Stimulated activated CD8-positive, alpha-beta memory T cell treated with anti-CD3 and anti-CD28 coated beads, Interleukin-4, amount 100 ng/mL, for 1 hour (primary cell): ENCODE data around the gene ARVCF.

Experiments
- DNase-seq, 2 donors: peaks; one replicate each; pipeline ENCODE4 v3.0.0-alpha.2; 2020; ENCODE audit warnings: low read depth in 2 of 2, low spot score in 1 of 2

The ARVCF gene

DNA sequence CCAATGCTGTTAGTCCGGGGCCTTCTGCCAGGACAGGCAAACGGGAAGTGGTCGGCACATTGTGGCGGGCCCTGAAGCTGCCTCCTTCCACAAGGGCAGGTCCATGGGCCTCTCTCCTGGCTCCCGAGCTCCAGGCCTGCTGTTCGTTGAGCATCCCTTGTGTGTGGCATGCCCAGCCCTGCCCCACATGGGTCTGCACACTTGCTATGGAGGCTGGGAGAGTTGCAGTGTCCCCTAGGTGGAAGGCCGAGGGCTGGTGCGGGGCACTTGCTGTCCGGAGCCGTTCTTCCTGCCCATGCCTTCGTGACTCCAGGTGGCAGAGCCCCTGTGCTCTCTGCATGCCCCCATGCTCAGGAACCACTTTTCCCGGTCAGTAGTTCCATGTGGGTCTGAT is 37.4 kb upstream of the ARVCF start:
- DNase-seq, result no peak

DNA sequence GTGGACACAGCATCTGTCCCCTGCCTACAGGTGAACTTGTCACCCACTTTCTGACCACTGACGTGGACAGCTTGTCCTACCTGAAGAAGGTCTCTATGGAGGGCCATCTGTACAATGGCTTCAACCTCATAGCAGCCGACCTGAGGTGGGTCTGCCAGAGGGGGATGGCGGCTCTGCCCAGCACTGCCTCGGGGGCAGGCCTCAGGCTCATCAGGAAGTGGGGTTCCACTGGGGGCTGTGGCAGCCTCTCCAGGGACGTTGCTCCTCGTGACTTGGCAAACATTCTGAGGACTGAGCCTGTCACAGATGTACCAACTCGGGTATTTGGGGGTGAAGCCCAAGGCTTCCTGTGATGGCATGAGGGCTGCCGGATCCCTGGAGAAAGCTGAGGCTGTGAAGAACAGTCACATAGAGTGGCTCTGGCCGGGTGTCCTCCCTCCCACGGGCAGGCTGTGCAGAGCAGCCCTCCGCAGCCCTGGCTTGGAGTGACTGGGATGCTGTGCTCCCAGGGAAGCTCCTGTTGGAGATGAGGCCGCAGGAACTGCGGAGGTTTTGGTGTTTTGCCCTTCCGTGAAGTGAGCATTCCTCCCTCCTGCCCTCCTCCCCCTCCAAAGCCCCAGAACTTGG is 36.9 kb upstream of the ARVCF start:
- no peak for DNase-seq

DNA sequence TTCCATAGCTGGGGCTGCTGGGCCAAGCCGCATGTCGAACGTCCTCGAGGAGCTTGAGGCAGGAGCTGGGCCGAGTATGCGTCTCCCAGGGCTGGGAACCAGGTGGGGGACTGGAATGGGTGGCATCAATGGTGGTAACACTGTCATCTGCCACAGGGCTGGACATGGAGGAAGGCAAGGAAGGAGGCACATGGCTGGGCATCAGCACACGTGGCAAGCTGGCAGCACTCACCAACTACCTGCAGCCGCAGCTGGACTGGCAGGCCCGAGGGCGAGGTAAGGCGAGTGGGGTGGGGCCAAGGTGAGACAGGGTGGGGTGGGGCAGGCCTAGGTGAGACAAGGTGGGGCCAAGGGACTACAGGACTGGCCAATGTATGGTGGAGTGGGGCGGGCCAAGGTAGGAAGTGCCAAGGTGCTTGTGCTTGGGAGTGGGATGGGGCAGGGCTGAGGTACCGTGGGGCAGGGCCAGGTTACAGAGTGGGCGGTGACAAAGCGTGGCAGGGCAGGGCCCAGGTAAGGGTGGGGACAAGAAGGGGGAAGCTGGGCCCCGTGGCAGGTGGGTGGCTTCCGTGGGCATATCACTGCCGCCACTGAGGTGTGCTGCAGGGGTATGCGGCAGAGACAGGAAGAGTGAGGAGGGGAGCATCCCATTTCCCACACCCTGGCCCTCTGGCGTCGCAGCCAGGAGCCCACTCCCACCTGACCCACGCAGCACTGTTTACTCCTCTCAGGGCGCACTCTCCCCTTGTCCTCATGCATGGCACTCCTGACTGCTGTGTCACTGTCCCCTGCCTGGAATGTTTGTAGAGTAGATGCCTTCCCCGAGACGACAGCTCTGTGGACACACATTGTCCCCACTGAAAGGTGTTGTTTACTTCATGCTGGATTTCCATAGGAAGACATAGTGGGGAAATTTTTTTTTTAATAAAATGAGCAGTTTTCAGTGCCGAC is 36.0 kb upstream of the ARVCF start:
- DNase-seq, result no peak

DNA sequence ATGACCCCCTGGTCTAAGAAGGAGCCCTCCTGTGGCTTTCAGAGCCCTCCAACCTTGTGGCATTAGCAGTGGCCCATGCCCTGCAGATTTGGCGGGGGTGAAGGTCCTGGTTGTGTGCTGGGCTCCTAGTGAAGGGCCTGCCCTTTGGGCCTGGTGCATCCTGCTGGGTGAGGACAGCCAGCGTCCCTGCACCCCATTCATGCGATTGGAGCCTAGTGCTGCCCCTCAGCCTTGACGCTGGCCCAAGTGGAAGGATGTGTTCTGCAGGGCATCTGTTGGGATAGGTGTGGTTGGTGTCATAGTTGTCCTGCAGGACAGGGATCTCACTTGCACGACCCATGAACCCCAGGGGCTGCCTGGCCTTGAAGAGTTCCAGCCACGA is 35.3 kb upstream of the ARVCF start:
- DNase-seq, result no peak

DNA sequence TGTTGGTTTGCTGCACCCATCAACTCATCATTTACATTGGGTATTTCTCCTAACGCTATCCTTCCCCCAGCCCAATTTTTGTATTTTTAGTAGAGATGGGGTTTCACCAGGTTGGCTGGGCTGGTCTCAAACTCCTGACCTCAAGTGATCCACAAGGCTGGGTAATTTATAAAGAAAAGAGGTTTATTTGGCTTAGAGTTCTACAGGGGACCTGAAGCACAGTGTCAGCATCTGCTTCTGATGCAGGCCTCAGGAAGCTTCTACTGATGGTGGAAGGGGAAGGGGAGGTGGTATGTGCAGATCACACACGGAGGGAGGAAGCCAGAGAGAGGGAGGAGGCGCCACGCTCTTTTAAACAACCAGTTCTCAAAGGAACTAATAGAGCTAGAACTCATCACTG is 30.1 kb upstream of the ARVCF start:
- DNase-seq, result no peak

DNA sequence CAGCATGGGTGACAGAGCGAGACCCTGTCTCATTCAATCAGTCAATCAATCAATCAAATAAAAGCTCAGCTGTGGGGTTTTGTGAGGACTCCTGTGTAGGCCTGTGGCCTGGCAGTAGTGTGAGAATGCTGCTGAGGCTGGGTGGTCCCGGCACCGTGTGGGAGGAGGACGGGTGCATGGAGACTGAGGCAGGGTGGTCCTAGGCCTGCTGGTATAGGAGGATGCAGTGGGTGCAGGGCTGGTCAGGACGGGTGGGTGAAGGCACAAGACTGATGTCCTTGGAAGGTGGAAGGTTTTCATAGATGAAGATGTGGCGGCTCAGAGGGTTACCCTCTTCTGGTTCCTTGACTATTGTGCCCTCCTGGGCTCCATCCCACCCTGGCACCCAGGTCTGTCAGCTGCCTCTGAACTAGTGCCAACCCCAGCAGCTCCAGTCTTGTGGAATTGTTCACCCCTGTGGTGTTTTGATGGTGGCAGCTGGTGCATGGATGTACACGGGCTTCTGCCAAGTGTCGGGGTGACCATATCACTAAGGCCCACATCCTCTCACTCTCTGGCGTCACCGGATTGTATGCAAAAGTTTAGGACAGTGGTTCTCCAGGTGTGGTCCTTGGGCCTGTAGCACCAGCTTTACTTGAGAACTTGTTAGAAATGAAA is 28.0 kb upstream of the ARVCF start:
- no peak for DNase-seq

DNA sequence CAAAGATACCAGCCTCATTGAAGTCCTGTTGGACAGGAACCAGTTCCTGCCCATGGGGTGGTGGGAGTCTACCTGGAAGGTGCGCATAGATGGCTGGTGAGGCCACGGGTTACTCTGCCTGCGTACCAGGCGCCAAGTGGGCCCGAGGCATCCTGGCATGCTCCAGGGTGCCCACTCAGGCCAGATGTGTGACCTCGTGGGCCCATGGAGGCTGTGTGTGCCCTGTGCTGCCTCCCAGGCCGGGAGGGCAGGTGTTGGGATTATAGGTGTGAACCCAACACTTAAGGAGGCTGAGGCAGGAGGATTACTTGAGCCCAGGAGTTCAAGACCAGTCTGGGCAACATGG is 27.3 kb upstream of the ARVCF start:
- DNase-seq, result no peak

DNA sequence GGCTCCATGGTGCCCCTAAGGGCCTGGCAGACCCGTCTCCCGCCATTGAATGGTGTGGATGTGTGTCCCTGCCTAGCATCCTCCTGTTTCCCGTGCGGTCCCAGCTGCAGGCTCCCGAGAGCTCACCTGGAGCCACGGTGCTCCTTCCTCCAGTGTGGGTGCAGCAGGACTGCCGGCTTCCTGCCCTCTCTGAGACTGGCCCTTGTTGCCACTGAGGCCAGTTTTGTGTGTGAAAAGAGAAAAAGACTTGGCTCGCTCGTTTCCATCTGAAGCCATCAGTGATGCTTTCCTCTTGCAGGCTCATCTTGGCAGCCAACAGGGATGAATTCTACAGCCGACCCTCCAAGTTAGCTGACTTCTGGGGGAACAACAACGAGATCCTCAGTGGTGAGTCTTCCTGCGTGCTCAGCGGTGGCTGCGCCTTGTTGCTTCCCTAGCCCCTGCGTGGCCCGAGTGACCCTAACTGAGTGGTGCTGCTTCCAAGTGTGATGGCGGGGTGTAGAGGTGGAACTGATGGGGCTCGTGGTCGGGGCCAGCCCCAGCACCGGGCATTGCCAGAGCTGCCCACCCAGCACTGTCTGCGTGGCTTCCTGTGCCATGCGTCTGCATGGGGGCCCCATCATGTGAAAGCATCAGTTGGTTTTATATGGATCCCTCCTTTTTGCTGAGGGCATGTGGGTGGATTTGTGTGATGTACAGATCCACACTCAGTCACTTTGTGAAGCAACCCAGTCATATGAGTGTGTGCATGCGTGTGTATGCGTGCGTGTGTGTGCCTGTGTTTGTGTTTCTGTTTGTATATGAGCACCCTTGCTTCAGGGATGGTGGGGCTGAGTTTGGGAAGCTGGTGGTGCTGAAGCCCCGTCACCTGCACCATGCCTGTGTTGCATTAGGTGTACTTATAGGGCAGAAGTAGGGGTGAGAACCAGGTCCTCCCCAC is 26.7 kb upstream of the ARVCF start:
- no peak for DNase-seq

DNA sequence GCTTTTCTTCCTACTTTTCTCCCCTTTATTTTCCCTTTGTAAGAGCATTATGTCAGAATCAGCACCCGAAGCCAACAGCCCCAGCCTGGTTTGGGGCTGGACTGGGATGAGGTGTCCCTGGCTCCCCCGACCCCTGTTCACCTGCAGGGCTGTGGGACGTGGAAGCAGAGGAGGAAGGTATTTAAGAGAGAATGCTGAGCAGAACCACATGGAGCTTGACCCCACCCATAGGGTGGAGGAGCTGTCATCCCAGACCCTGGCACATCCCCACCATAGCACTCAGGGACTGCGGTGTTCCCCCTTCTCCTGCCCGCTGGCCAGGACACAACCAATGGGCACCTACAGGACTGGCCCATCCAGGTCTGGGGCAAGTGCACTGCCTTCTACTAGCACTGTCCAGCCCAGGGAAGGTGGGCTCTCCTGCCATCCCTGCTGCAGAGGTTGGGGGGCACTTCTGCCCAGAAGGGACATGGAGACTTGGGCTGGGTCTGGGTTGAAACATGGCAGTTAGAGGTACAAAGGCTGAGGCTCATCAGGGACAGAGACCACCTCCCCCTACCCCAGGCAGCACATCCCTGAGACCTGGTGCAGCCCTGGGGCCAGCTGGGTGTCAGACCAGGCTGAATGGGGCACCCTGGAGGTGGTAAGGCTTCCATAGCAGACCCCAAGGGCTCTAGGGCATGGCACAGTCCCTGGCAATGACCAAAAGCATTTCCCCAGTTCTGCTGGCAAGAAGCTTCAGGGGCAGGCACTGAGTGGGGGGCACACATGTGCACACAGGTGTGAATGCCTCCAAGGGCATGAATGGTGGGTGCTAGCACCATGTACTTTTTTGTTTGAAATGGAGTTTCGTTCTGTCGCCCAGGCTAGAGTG is 23.9 kb upstream of the ARVCF start:
- no peak for DNase-seq

DNA sequence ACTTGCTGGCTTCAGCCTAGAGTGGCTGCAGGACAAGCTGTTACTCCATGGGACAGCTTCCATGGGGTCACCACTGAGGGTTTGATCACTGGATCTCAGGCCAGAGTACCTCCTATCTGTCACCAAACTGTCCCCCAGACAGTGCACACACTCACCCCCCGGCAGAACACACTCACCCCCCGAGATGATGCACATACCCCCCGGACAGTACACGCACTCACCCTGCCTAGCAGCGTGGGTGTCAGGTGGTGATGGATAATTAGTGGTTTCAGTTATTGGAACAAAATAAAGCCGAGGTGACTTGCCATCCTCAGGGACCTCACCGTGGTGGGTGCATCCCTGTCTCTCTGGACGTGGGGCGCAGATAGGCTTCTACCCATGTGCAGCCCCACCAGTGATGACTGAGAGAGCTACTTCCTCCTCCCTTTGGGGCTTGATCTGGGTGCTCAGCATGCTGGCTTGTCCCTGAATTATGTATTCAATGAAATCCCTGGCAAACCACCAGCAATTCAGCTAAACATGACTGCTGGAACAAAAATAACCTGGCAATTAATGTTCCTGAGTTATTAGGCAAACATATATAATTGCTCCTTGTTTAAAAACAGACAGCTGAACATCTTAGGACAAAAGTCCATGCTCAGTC is 23.2 kb upstream of the ARVCF start:
- no peak for DNase-seq

DNA sequence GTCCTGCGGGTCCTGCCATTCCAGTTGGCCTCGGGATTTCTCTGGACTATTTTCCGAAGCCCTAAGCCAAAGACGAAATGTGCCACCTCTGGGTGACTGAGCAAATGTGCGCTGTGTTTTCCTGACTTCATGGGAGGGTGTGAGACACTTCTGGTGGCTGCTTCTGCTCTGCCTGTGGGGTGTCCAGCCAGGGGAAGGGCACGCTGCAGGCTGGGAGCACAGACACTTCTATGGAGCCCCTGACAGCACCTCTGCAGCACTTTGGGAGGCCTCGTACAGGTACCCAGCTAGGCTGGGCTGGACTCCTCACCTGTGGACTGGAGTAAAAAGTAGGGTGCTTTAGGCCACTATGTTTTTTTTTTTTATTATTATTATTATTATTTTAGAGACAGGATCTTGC is 22.0 kb upstream of the ARVCF start:
- DNase-seq, result no peak

DNA sequence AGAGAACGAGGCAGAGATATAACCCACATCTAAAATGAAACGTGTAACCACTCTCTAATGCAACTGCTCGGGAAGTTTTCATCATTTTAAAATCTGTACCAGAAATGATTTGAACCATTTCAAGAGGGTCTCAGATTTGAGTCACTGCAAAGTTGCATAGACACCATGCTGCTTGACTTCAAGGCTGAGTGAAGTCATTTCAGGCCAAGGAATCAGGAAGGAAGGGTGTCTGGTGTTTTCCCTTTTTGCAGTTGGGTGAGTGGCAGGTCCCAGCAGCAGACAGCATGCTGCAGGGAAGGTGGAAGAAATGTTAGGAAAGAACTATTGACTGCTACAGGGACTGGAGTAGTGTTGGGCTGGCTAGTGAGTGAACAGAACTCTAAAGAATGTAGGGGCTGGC is 20.8 kb upstream of the ARVCF start:
- no peak for DNase-seq

DNA sequence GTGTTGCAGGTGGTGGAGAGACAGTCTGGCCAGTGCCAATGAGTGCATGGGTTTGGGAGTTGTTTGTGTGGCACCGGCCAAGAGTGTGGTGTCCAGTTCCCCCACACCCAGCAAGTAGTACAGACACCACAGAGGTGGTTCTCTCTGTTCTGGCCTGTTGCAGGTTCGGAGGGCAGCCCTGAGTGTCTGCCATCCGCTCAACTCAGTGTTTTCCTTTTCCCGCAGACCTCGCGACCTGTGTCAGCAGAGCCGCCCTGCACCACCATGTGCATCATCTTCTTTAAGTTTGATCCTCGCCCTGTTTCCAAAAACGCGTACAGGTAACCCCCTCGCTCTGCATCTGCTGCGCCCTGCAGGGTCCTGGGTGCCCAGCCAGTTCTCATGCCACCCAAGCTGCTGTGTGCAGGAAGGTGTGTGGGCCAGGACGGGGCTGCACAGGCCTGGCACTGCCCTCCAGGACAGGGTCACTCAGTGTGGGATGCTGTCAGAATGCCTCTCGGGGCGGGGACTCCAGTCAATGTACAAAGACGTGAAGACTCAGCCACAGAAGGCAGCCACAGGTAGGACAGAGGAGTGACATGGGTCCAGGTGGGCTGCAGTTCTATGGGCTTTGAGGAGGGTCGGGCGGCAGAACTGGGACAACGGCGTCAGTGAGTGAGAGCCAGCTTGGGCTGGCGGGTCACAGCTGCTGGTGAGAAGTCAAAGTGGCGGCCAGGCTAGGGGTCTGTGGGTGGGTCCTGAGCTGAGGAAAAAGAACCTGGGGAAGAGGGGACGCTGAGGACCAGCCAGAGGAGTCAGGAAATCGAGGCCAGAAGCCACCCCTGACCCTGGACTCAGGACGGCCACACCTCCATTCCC is 20.1 kb upstream of the ARVCF start:
- DNase-seq, result no peak

DNA sequence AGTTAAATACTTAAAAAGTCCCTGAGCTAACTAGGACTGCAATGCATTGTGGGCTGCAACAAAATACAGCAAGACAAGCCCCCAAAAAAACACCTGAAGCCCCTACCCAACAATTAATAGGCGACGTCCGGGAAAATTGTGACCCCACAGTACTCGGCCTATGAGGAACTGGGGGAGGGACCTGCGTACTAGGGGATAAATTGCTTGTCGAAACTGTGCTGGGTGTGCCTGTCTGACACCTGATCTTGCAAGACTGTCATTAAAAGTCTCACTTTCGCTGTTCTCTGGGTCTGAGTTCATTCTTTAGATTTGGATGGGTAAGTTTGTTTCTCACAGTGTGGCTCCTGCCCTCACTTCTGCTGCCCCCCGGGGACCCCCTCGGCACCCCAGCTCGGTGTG is 19.5 kb upstream of the ARVCF start:
- DNase-seq, result no peak

DNA sequence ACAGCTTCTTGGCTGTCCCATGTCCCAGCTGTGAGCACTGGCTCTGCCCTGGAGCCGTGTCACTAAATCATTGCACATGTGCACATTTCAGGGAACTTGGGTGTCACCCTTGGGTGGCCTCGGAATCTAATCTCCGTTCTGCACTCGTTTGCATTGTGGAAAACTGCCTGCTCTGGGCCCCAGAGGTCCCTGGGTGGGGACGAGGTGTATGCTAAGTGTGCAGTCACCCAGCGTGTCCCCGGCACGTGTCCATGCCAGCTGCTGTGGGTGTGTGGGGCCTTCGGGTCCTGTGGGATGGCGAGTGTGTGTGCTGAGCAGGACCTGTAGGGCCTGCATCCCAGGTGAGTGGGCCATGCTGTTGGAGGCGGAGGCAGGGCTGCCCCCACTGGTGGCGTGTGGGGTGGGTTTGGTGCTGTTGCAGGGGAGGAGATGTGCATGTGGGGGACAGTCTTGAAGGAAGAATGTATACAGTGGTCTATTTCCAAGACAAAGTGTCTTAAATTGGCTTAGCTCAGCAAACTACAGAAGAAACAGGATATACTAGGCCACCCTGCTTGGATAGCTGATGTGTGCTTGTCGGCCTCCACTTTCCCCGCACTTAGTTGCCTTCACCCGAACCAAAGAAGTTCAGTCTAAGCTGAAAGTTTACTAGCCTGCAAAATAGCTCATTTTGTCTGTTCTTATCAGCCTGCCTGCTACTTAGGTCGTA is 18.9 kb upstream of the ARVCF start:
- no peak for DNase-seq

DNA sequence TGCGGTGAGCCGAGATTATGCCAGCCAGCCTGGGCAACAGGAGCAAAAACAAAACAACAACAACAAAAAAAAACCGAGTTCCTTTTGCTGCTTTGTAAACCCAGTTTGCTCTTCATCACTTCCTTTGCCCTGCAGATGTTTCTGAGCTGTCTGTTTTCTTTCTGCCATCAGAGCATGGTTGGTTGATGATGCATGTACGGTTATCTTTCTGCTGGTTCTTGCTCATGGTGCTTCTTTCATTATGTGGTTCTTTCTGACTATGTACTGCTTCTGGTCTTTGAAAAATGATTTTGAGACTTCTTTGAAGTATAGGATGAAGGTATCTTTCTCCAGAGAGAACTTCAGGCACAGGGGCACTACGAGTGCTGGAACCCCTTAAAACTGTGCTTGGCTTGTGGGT is 17.5 kb upstream of the ARVCF start:
- DNase-seq, result no peak

DNA sequence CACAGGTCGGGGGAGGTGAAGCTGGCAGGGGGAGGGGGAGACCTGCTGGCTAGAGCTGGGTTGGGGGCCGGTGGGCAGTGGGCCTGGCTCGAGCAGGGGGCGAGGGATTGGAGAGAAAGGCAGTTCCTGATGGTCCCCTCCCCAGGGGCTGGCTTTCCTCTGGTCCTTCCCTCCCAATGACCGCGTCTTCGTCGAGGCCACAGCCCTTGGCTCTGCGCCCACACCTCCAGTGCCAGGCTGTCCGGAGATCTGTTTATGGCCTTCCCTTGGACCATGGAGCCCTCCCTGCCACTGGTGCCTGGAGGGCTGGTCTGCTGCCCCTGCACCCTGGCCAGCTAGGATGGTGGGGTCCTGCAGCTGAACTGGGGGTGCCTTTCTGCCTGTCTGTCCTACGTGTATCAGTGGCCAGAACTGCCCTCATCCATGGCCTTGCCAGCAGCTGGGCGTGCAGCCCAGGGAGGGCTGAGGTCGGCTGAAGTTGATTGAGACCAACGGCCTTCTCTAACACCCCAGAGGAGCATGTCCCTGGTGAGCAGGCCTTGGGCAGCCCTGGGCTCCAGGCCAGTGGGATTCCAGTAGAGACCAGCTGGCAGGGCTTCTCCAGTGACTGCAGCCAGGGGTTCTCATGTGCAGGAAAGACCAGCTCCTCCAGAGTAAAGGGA is 16.6 kb upstream of the ARVCF start:
- DNase-seq, result no peak
